Activated CD4-positive, alpha-beta T cell treated with anti-CD3 and anti-CD28 coated beads, Interleukin-2, amount 50 U/mL, for 4 hours (primary cell): ENCODE measurements around the gene PDLIM1.

ENCODE experiments used
- DNase-seq, 2 experiments: peaks; one replicate each; pipeline ENCODE4 v3.0.0-alpha.2; 2020

Gene PDLIM1

DNA sequence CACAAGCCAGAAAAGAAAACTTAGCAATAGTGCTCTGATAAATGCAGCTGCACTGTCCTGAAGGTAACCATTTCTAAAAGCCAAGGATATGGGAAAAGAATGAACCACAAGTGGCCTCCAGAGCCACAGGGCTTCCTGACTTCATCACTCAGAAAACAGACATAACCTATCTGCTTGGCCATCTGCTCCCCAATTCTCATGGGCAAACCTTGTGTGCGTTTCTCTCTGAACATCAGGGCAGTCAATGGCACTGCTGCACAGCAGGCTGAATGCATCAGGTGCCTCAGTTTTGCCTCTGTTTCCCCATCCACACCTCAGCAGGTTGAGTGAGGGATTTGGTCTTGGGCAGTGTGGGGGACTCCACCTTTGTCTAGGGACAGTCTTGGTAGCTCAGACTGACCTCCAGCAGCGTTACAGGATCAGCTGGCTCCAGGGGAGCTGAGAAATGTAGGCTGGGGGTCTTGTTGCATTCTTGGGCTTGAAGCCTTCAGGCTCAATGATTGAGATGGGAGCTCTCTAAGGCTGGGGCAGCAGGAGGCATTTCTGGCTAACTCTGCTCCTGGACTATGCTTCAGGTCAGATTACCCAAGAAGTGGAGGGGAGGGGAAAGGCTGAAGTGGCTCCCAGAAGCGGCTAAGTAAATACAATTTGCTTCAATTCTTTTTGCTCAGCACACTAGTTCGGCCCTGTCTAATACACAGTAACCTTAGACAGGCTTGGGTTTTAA lies 23.6 kb upstream of the PDLIM1 start:
- no peak for DNase-seq

DNA sequence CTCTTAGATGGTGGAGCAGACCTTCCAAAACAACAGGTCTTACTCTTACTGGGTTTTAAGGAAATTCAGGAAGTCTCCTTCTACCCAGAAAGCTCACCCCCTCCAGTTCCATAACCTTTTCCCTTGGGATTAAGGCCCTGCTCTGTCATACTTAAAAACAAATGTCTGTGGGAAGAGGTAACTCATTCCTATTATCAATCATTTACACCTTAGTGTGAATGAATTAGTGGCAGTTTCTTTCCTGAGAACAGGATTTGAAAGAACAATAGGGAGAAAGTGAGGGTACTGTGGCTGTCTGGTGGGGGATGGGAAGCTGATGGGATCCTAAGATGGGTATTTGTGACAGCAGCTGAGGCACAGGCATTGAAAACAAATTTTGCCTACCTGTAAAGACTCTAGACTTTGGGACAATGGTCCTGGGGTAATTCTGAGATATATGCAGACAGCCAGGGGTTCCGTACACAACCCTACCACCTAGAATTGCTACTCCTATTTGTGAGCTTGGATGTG lies 22.2 kb upstream of the PDLIM1 start:
- no peak for DNase-seq

DNA sequence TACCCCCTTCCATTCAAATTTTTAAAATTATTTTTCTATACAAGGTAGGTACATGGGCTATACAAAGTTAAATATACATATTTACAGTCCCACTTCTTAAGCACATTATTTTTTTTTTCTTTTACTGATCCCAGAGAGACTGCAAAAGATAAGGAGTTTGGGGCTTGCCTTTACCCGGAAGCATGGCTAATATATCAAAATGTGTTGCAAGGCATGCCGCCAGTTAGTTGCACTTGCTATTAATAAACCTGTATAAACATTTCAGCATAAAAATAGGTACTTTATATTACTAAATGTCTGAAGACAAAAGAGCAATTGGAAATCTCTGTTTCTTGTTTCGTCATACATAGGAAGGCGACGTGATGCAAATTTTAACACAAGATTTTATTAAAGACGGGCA lies 21.5 kb upstream of the PDLIM1 start:
- DNase-seq: no peak

DNA sequence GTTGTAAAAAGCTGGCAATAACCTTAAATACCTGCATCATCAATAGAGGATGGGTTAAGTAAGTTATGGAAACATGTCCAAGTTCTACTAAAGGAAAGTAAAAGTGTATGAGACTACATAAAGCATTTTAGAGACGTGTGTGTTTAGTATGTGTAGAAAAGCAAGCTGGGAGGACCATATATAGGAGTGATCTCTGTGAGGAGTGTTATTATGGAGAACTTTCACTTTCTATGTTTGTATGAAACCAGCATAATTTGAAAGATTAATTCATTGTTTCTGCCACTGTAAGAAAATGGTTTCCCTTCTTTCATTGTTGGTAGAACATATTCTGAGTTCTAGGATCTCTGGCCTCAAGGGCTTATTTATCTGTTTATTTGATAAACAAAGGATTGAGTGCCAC lies 19.2 kb upstream of the PDLIM1 start:
- DNase-seq: no peak

DNA sequence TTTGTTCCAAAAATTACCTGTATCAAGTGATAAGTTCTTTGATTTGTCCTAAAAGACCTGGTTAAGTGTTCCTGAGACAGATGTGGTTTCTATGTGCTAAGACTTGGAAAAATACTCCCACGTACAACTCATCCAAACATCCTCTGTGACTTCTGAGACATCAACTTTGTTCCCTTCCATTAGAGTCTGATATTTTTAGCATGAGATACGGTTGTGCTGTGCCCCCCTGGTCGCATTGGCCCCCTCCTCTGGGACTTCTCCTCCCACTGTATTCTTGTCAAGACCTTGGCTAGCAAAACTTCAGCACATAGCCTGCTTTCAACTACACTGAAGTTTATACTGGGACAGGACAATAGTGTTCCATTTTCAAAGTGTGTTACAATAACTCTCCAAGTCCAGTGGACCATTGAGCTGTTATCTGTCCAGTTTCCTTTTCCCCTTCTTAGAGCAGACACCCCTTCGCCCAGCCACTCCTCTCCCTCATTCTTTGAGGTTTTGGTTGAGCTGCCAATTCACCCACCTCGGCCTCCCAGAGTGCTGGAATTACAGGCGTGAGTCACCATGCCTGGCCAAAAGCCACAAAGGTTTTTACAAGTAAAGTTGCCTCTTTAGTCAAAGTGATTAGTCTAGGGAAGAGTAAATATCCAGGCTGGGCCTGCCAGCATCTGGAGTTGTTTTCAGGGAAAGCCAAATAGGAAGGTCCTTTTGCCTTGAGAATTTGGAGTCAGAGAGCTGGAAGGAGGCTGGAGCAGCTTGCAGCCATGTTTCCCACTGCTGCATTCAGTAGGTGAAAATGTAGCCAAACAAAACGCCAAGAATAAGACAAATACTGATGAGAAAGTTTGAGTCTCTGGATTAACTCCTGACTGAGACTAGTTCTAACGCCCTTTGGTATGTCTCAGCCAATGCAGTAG lies 17.8 kb upstream of the PDLIM1 start:
- DNase-seq: no peak

DNA sequence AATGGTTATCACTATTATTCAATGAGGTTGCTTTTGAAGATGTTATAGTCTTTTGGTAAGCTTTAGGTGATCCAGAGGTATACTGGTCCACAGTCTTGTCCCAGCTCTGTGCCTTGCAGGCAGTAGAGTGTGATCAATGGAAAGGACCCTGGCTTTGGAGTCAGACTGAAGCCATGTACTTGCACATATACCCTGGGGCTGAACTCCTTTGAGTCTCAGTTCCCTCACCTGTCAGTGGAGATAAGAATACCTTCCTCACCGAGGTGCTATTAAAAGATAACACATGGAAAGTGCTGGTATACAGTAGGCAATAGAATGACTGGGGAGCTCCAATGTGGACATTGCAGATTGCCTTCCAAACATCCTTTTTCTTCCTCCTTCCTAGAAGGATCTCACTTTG lies 16.0 kb upstream of the PDLIM1 start:
- no peak for DNase-seq

DNA sequence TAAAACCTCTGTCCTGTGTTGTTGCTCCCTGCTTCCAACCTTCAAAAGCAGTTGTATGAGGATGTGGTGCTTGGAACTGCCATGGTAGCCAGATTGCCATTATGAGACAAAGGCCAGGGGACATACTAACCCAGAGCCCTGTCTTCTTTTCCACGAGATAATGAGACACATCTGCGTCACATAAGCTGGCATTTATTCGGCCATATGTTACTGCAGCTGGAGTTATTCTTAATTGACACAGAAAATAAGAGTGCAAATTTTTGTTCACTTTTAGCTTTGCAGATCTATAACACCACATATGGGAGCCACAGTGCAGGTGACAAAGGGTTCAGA lies 15.5 kb upstream of the PDLIM1 start:
- no peak for DNase-seq

DNA sequence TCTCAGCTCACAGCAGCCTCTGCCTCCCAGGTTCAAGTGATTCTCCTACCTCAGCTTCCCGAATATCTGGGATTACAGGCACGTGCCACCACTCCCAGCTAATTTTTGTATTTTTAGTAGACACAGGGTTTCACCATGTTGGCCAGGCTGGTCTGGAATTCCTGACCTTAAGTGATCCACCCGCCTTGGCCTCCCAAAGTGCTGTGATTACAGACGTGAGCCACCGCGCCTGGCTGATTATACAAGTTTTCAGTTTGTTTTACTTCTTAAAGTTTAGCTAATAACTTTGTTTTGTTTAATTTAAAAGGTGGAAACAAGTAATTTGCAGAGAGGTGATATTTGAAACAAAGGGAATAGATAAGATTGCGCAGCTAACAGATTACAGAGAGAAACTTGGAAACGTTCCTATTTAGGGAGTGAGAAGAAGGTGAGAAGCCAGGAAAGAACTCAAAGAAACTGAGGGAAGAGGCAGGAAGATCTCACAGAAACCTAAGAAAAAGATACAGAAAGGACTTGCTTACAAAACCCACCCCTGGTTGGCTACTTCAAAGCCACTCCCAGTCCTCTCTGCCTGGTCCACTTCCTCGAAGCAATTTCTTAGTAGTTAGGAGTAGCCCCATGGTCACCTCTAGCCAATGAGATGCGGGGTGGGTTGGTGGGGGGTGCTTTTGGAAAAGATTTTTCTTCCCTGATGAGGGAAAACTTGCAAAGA lies 15.0 kb upstream of the PDLIM1 start:
- DNase-seq: no peak

DNA sequence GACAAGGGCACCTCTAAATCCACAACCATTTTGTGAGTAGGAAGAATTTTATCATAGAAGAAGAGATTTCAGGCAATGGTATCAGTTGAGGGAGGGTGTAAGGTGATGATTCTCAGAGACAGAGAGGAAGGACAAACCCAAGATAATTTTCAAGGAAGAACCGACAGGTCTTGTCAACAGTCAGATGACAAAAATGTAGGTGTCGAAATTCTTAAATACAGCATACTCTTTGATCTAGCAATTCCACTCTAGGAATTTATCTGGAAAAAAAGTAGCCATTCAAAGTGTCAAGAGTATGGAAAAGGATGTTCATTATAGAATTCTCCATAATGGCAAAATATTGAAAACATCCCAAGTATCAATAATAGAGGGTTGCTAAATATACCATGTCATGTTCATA lies 14.2 kb upstream of the PDLIM1 start:
- DNase-seq: no peak

DNA sequence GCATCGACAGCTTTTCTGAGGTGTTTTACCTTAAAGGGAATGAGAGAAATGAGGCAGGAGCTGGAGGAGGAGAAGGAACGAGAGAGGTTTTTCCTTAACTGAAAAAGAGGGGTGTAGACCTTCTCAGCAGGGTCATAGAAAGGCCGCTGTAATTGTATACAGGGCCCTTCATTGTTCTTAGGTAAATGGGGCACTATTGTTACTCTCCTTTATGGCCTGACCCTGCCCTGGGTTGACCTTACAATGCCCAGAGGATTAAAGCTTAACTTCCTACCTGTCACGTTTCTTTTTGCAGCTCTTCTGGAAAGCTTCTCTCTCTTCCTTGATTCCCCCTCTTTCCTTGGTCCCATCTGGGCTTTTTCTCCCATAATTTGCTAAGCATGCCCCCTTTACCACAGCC lies 13.7 kb upstream of the PDLIM1 start:
- no peak for DNase-seq

DNA sequence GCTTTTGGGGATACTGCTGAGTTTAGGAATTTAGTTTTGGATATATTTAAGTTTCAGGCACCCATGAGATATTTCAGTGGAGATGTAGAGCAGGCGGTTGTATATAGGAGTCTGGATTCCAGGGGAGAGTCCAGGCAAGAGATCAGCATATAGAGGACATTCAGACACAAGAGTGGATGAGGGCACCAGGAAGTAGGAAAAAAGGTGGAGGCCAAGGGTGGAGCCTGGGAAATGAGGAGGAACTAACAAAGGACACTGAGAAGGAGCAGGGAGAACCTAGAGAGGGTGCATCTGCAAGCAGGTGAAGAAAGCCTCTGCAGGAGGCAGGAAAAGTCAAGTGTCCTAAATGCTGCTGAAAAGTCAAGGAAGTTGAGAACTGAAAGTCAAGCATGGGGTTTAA lies 13.1 kb upstream of the PDLIM1 start:
- DNase-seq: no peak

DNA sequence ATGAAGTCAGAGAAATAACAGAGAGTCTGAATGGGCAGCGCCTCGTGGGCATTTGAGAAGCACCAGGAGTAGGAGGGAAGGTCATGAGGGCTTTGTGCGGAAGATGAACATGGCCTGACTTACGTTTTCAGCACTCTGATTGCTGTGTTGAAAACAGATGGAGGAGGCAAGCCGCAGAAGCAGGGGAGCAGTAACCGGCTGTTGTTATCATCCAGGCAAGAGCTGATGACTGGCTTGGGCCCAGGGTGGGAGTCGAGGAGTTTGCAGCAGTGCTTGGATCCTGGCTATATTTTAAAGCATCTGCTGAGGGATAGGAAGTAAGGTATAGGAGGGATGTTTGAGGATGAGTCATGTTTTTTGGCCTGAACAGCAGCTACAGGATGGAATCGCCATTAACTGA lies 12.7 kb upstream of the PDLIM1 start:
- no peak for DNase-seq

DNA sequence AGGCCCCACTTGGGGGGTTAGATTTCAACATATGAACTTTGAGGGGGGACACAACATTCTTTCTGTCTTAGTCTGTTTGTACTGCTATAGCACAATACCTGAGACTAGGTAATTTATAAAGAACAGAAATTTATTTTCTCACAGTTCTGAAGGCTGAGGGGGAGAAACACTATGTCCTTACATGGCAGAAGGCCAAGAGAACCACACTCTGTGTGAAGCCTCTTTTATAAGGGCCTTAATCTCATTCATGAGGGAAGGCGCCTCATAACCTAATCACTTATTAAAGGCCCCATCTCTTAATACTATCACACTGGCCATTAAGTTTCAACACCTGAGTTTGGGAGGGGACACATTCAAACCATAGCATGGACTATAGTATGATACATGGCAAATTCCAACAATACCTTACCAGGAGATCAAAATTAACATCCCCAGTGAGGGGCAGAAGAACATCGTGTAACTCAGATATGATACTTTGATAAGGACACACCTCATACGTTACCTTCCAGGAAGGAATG lies 9.3 kb upstream of the PDLIM1 start:
- no peak for DNase-seq

DNA sequence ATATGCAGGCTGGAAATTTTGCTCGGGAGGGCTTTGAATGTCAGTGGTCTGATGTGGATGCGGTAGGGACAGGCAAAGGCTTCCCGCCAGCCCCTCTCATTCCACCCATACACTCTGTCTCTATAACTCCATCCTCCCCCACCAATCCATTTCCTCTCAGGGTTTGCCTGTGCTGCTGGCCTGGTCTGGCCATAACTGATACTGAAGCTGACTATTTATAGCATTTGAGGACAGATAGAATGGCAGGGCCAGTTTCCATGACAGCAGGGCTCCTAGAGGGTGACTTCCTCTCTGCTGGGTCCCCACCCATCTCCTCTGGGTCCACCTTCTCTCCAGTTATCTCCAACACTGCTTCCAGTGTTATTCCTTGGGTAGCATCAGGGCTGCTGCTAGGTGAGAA lies 6.6 kb upstream of the PDLIM1 start:
- DNase-seq: no peak

DNA sequence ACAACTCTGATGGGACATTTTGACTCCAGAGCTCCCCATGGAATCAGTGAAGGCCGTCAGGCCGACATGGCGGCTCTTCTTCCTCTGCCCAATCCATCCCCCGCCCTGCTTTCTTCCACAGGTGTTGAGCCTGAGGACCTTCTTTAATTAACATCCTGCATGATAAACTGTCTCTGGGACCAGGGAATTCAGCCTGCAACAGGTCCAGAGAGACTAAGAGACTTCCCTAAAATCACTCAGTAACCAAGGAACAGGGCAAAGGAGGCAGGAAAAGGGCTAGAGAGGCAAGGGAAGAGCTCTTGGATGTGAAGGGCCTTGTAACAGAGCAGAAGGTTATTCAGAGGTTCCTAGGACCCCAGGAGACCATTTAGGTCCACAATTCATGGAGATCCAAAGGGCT lies 6.0 kb upstream of the PDLIM1 start:
- DNase-seq: no peak

DNA sequence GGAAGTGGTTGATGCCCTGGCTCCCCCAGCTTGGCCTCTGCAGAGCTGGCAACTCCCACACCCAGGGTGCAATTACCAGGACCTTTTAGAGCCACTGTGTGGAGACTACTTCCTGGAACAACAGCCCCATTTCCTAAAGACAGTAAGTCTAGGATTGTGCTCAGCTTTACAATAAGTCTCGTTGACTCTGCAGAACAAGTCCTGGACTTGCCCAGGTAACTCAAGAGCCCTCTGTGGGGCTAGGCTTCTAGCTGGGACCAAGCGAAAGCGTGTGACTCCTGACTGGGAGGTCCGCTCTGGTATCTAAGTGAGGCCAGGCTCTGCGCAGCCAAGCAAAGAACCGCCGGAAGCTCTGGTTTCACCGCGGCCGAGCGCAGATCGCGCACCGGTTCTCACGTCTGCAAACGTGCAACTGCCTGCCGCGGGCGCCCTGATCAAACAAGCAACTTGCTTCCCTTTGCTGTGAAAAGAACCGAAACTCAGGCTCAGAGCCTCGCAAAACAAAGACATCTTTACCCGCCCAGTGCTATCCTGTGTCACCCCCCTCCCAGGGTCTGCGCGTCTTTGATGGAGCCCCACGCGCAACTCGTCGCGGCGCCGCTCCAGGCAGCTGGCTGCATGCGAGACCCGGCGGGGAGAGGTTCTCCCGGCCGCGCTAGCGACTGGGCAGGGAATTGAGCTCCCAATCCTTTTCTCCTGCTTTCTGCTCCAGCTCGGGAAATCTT lies 4.4 kb upstream of the PDLIM1 start:
- DNase-seq: no peak

DNA sequence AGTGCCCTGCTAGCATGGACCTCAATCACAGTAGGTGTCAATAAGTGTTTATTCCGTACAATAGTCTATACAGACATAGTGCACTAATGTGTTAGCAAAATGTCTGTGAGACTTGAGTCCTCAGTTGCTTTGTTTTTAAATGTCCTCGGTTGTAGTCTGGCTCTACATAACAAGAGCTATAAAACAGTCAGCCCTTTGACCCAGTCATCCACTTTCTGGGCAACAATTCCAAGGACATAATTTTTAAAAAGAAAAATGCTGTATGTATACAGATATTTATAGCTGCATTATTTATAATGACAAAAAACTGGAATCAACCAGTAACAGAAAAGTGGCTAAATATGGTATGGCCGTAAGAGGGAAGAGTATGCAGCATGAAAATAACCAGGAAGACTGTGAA lies 2.8 kb upstream of the PDLIM1 start:
- no peak for DNase-seq

DNA sequence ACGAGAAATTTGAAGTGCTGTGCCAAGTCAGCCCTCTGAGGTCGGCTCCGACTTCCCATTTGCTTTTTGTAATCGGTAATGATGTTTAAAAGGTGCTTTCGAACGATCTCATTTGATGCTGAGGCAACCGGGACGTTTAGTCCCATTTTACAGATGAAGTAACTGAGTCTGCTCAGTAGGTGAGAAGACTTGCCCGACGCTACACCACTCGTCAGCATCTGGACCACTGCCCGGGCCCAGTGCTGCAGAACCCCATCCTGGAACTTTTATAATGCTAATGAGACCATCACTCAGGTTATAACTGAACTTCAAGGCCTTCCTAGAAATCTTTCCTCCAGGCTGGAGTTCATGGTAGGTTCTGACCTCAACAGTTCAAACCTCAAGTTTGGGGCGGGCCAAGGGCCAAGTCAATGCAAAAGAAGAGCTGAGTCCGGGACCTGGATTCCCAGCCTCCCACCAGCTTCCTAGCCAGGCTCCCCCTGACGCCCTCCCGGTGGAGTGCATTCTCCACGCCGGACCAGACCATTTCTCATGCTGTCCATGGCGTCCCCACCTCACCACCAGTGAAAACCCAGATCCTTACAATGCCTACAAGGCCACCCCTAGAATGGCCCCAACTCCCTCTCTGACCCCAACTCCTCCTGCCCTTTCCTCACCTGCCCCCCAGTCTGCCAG lies 699 bp upstream of the PDLIM1 start:
- DNase-seq: no peak

DNA sequence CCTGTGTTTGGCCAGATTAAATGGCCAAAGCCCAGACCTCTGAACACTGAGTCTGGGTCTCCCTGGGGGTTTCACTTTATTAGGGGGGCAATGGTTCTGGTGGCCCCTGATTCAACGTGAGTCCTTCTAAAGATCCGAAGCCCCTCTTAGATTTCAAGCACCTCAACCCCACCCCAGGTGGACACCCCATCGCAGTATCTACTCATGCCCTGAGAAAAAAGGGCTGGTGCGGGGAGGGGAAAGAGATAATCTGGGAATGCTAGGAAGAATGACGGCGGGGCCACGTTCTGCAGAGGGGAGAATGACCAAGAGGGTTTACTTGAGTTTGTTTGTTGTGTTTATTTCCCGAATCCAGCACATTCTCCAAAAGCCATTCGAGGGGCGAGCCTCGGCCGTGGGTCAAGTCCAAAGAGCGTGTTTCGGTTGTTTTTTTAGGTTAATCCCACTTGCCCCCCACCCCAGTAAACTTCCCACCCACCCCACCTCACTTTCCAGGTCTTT lies 832 bp downstream of the PDLIM1 start:
- no peak for DNase-seq

DNA sequence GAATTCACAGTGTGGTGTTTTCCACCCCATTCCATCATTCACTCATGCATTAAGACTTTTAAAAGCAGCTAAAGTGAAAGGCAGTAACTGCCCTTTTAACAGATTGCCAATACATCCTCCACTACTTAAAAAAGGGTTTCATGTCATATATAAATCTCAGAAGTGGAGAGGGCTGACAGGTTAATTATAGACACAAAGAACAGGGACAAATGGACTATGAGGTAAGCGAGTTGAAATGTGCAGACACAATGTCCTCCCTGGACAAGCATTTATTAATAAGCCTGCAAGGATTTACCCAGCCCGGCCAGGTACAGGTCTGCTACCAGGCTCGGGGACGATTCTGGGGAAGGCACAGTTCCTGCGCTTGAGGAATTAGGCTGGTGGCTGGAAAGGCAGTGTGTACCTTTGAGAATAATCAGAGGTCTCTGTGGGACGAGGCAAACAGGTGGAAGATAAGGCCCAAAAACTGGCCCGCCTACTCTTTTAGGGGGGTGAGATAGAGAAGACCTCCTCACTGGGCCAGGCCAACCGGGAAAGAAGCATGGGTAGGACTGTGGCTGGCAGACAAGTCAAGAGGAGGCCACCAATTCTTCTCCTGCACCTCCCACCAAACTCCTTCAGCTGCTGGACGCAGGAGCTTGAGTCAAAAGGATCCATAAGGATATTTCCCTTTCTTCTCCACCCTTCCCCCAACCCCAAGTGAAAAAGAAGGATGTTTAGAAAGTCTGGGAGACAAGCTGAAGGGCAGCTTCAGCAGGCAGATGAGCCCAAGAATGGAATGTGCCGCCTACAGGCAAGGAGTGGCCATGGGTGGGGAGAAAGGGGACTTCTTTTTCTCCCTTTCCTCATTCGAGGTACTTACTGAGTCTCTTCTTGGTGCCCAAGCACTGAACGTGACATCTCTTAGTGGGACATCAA lies 1.5 kb downstream of the PDLIM1 start:
- DNase-seq: no peak

DNA sequence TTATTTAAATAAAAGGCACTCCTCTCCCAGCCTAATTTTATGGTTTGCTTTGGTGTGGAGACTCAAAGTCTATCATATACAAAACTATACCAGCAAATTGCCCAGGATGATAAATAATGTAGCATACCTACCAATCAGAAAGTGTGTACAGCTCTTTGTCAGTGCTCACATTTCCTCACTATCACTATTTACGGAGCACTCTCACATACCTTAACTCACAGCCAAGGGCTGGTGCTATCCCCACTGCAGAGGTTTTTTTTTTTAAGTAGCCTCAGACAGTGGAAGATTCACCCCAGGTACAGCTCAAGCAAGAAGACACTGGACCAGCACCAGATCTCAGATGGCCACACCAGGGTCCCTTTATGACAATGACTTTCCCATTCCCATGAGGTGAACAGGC lies 2.5 kb downstream of the PDLIM1 start:
- no peak for DNase-seq
